ENCODE data around the gene SEPTIN11.

The SEPTIN11 gene

GRCh38 chr4:76949276-76950051, at the start of gene SEPTIN11:
SEPTIN11 (plus strand) TSS chr4:76949752; CDS start chr4:76949904, 152 bp downstream.
- Histone ChIP-seq H3K4me3 (replicated peaks; ENCODE audit: low read depth, low read length) (peak within 1 kb of the TSS; percentile 93), H3K27me3 (replicated peaks; ENCODE audit: control insufficient read depth, insufficient read depth, low read length) (no peaks in the 10 kb centered on the region)
- TF ChIP-seq CTCF (IDR thresholded peaks at IDR 0.05; ENCODE audit: insufficient read depth, low read length, poor library complexity, severe bottlenecking) = peak; percentile 0

GRCh38 chr4:76902233-76902890, 47.2 kb upstream of the SEPTIN11 start:
- TF ChIP-seq CTCF (IDR thresholded peaks at IDR 0.05; ENCODE audit: insufficient read depth, low read length, poor library complexity, severe bottlenecking) = no peak
- no peaks in the 10 kb centered on the region for H3K36me3 ChIP-seq (ENCODE audit: control insufficient read depth, insufficient read depth, low read length)
- no peak overlapping the region for H3K4me3 ChIP-seq (replicated peaks; ENCODE audit: low read depth, low read length)
- no peaks in the 10 kb centered on the region; the same call in none of the 2 replicates for H3K27me3 ChIP-seq (replicated peaks; ENCODE audit: control insufficient read depth, insufficient read depth, low read length)
- no peak for DNase-seq (ENCODE audit: extremely low read depth, insufficient read length)

More at GRCh38 chr4:76949276-76950051, at the start of gene SEPTIN11:
- H3K36me3 ChIP-seq (ENCODE audit: control insufficient read depth, insufficient read depth, low read length) = no peaks in the 10 kb centered on the region
- peak; percentile 94 for DNase-seq (ENCODE audit: extremely low read depth, insufficient read length)

- no peak for TF ChIP-seq CTCF (IDR thresholded peaks at IDR 0.05; ENCODE audit: insufficient read depth, low read length, poor library complexity, severe bottlenecking)
These were observed 44.8 kb upstream of the SEPTIN11 start for GRCh38 chr4:76904646-76905190.

GRCh38 chr4:76905521-76905920, 44.0 kb upstream of the SEPTIN11 start:
- no peaks in the 10 kb centered on the region; the same call in 1 of the 2 replicates for H3K27me3 ChIP-seq (replicated peaks; ENCODE audit: control insufficient read depth, insufficient read depth, low read length)
- H3K4me3 ChIP-seq (replicated peaks; ENCODE audit: low read depth, low read length) = no peak overlapping the region
- no peak for TF ChIP-seq CTCF (IDR thresholded peaks at IDR 0.05; ENCODE audit: insufficient read depth, low read length, poor library complexity, severe bottlenecking)
- H3K36me3 ChIP-seq (ENCODE audit: control insufficient read depth, insufficient read depth, low read length) = no peaks in the 10 kb centered on the region
- DNase-seq (ENCODE audit: extremely low read depth, insufficient read length) = no peak

More at GRCh38 chr4:76904646-76905190, 44.8 kb upstream of the SEPTIN11 start:
- H3K4me3 ChIP-seq (replicated peaks; ENCODE audit: low read depth, low read length) = no peak overlapping the region
- DNase-seq (ENCODE audit: extremely low read depth, insufficient read length) = no peak
- no peaks in the 10 kb centered on the region for H3K36me3 ChIP-seq (ENCODE audit: control insufficient read depth, insufficient read depth, low read length)
- no peaks in the 10 kb centered on the region; the same call in 1 of the 2 replicates for H3K27me3 ChIP-seq (replicated peaks; ENCODE audit: control insufficient read depth, insufficient read depth, low read length)

GRCh38 chr4:76909711-76910110, 39.8 kb upstream of the SEPTIN11 start:
- no peak overlapping the region for H3K4me3 ChIP-seq (replicated peaks; ENCODE audit: low read depth, low read length)
- H3K36me3 ChIP-seq (ENCODE audit: control insufficient read depth, insufficient read depth, low read length) = no peaks in the 10 kb centered on the region
- TF ChIP-seq CTCF (IDR thresholded peaks at IDR 0.05; ENCODE audit: insufficient read depth, low read length, poor library complexity, severe bottlenecking) = no peak
- no peak for DNase-seq (ENCODE audit: extremely low read depth, insufficient read length)
- H3K27me3 ChIP-seq (replicated peaks; ENCODE audit: control insufficient read depth, insufficient read depth, low read length) = no peaks in the 10 kb centered on the region
